Adrenal gland (tissue), 5 donors: ENCODE results near the gene OSTF1.

Experiments used
- CTCF ChIP-seq, 6 experiments: fragments of 450-650 bp in 4 of 6; fragments of 200-600 bp in 2 of 6; sonication (generic) in 1 of 6; IDR thresholded peaks; 1 replicate in 5 of 6; 2 replicates in 1 of 6; pipeline versions ENCODE4 v1.5.1 to v1.8.0; 2016 to 2021; ENCODE audit warnings: antibody characterized with exemption in 6 of 6, mild to moderate bottlenecking in 2 of 6, moderate library complexity in 1 of 6
- POLR2A ChIP-seq, 2 donors: fragments of 450-650 bp; IDR thresholded peaks; one replicate each; pipeline ENCODE4 v1.6.1; 2017; ENCODE audit warnings: antibody characterized with exemption in 2 of 2, mild to moderate bottlenecking in 2 of 2, moderate library complexity in 1 of 2
- donor health status: DM: no; HTN: no; CAD: no.

GRCh38 chr9:75147638-75148037 lies 59.3 kb downstream of the OSTF1 start:
- TF ChIP-seq CTCF (IDR thresholded peaks at IDR 0.05) = no peak
- TF ChIP-seq POLR2A (IDR thresholded peaks at IDR 0.05) = no peak
